Endothelial cell of umbilical vein (primary cell): ENCODE data around the gene FAM184B. TPM values are rescaled to one million over a fixed set of nuclear protein-coding genes. Genes with fewer than 3 reads are reported as not detected.

Experiments
- BruUV-seq: library from RNA; stranded (reverse); fragments of 400-500 nt; replicated peaks from 2 replicates; lab custom pipeline; 2021; lab: Mats Ljungman, UMichigan
- CTCF ChIA-PET: fragments of 300-600, 350-600 bp; sonication (Branson Sonifier 250); formaldehyde crosslinking; loops from one replicate; lab custom pipeline; 2021; ENCODE audit warnings: antibody characterized with exemption, inconsistent platforms; lab: Charles Lee
- POLR2A ChIA-PET: fragments of 300-600, 350-600 bp; sonication (Branson Sonifier 250); formaldehyde crosslinking; loops from one replicate; lab custom pipeline; 2021; ENCODE audit warnings: antibody characterized with exemption, inconsistent platforms; lab: Charles Lee
- DNase-seq: peaks from one replicate; pipeline ENCODE4 v3.0.0-alpha.2; 2011; ENCODE audit warnings: low read depth, low spot score
- FAIRE-seq: peaks from 2 replicates; lab custom pipeline; 2011; peaks lifted over from hg19 to GRCh38; lab: Jason Lieb, UNC
- H2AFZ ChIP-seq: 2 replicates; pipeline ENCODE4 v1.6.0; 2012; ENCODE audit warnings: low read depth, low read length, control low read depth, inconsistent platforms
- H3K27ac ChIP-seq: 2 replicates; pipeline ENCODE4 v1.5.1; 2011; ENCODE audit warnings: low read depth, mild to moderate bottlenecking, control low read depth, low read length, moderate library complexity; ENCODE audit not compliant: insufficient read depth
- H3K27me3 ChIP-seq, 2 experiments: 2 replicates each; pipeline versions ENCODE4 v1.6.0 to v1.6.1; 2011; ENCODE audit warnings: low read length in 2 of 2, mixed read lengths in 1 of 2; ENCODE audit not compliant: control insufficient read depth in 2 of 2, insufficient read depth in 2 of 2
- H3K36me3 ChIP-seq, 2 experiments: 2 replicates in 1 of 2; 3 replicates in 1 of 2; pipeline ENCODE4 v1.5.1; 2011; ENCODE audit warnings: low read length in 2 of 2, mild to moderate bottlenecking in 1 of 2, moderate library complexity in 1 of 2; ENCODE audit not compliant: control insufficient read depth in 2 of 2, insufficient read depth in 2 of 2; ENCODE audit errors: extremely low read depth in 1 of 2
- H3K4me1 ChIP-seq: 3 replicates; pipeline ENCODE4 v1.5.1; 2011; ENCODE audit warnings: mild to moderate bottlenecking, low read length; ENCODE audit not compliant: control insufficient read depth, insufficient read depth; ENCODE audit errors: extremely low read depth
- H3K4me2 ChIP-seq: 2 replicates; pipeline ENCODE4 v1.6.1; 2011; ENCODE audit warnings: low read length, control low read depth, mixed read lengths; ENCODE audit not compliant: insufficient read depth
- H3K4me3 ChIP-seq, 3 experiments: fragments of 200-600 bp in 1 of 3; sonication (generic), shearing (Covaris generic) in 1 of 3; replicated peaks in 1 of 3; 2 replicates each; pipeline ENCODE4 v1.5.1; 2011 to 2016; ENCODE audit warnings: control low read depth in 3 of 3, low read length in 3 of 3, mild to moderate bottlenecking in 2 of 3, inconsistent platforms in 1 of 3, low read depth in 1 of 3, moderate library complexity in 1 of 3; ENCODE audit not compliant: insufficient read depth in 1 of 3
- H3K79me2 ChIP-seq: 2 replicates; pipeline ENCODE4 v1.6.0; 2012; ENCODE audit warnings: low read length, inconsistent platforms; ENCODE audit not compliant: control insufficient read depth, insufficient read depth
- H3K9ac ChIP-seq: replicated peaks from 2 replicates; pipeline ENCODE3; 2011; ENCODE audit warnings: low read length, control low read depth; ENCODE audit not compliant: insufficient read depth; ENCODE audit errors: extremely low read depth
- H3K9me1 ChIP-seq: replicated peaks from 3 replicates; pipeline ENCODE4 v1.6.0; 2011; ENCODE audit warnings: mild to moderate bottlenecking, low read length; ENCODE audit not compliant: control insufficient read depth, insufficient read depth; ENCODE audit errors: extremely low read depth
- H3K9me3 ChIP-seq: replicated peaks from 2 replicates; pipeline ENCODE4 v1.5.1; 2012; ENCODE audit warnings: low read length, inconsistent platforms; ENCODE audit not compliant: control insufficient read depth, insufficient read depth
- H4K20me1 ChIP-seq: replicated peaks from 2 replicates; pipeline ENCODE3; 2011; ENCODE audit warnings: mild to moderate bottlenecking, low read length; ENCODE audit not compliant: control insufficient read depth, insufficient read depth; ENCODE audit errors: extremely low read depth
- EZH2 ChIP-seq: IDR thresholded peaks from 2 replicates; pipeline ENCODE4 v1.6.1; 2012; ENCODE audit warnings: borderline replicate concordance, low read depth, mild to moderate bottlenecking, moderate library complexity, low read length, inconsistent platforms; ENCODE audit not compliant: severe bottlenecking
- FOS ChIP-seq: IDR thresholded peaks from 2 replicates; pipeline ENCODE4 v1.6.1; 2011; ENCODE audit warnings: mild to moderate bottlenecking, low read length, moderate library complexity, borderline replicate concordance; ENCODE audit not compliant: insufficient read depth
- GATA2 ChIP-seq: IDR thresholded peaks from 2 replicates; pipeline ENCODE4 v1.7.0; 2011; ENCODE audit warnings: low read depth, mild to moderate bottlenecking, moderate library complexity, mixed read lengths, low read length; ENCODE audit not compliant: insufficient read length, insufficient read depth
- JUN ChIP-seq: IDR thresholded peaks from 2 replicates; pipeline ENCODE4 v1.6.1; 2011; ENCODE audit warnings: borderline replicate concordance, low read depth; ENCODE audit not compliant: insufficient read length, insufficient read depth
- MYC ChIP-seq: IDR thresholded peaks from one replicate; pipeline ENCODE4 v1.6.1; 2011; ENCODE audit warnings: mild to moderate bottlenecking, low read depth, low read length
- POLR2A ChIP-seq: IDR thresholded peaks from 2 replicates; pipeline ENCODE4 v1.6.1; 2012; ENCODE audit warnings: low read depth, mild to moderate bottlenecking, control low read depth, low read length
- POLR2AphosphoS5 ChIP-seq: IDR thresholded peaks from 2 replicates; pipeline ENCODE4 v1.6.1; 2012; ENCODE audit warnings: low read depth, mild to moderate bottlenecking, control low read depth, low read length, moderate library complexity; ENCODE audit not compliant: insufficient read depth
- dilution Hi-C: fragments of 300-500 bp; cut with MboI; formaldehyde crosslinking; loops from one replicate; pipeline ENCODE4 v1.15.0; 2019; ENCODE audit warnings: low sequenced_read_pairs; ENCODE audit not compliant: extremely low pct_ligation_motif_present
- intact Hi-C: fragments of 100-400 bp; cut with micrococcal nuclease; formaldehyde crosslinking; loops from one replicate; pipeline ENCODE4 v1.10.0; 2022
- polyA plus RNA-seq, 4 experiments: library from polyadenylated mRNA; depleted of rRNA in 3 of 4; stranded (reverse) in 3 of 4; unstranded in 1 of 4; fragments of >200 nt; gene quantifications; 2 replicates each; pipeline versions ENCODE4 v1.2.1 to v1.2.3, GENCODE V29; 2011 to 2012; ENCODE audit warnings: missing spikeins in 1 of 4
- total RNA-seq: library from RNA; stranded (reverse); gene quantifications from 2 replicates; pipeline ENCODE4 v1.2.3, GENCODE V29; 2021
- TF ChIP-seq, protein P1 (sequence below): IDR thresholded peaks from 2 replicates; pipeline ENCODE4 v1.6.1; 2011; ENCODE audit not compliant: insufficient read depth, insufficient read length
- TF ChIP-seq, protein P2 (sequence below), 2 donors: IDR thresholded peaks; 1 replicate in 1 of 2; 2 replicates in 1 of 2; pipeline ENCODE4 v1.5.1; 2011; ENCODE audit warnings: low read length in 2 of 2, mild to moderate bottlenecking in 2 of 2, moderate library complexity in 2 of 2, control low read depth in 1 of 2, inconsistent platforms in 1 of 2, low read depth in 1 of 2; ENCODE audit not compliant: insufficient read depth in 1 of 2; ENCODE audit errors: extremely low read depth in 1 of 2

Gene FAM184B
- total and polyA plus RNA-seq, 2 donors (not counting 3 experiments of a cell fraction or from before 2014, with no cell fraction given) = not detected

DNA sequence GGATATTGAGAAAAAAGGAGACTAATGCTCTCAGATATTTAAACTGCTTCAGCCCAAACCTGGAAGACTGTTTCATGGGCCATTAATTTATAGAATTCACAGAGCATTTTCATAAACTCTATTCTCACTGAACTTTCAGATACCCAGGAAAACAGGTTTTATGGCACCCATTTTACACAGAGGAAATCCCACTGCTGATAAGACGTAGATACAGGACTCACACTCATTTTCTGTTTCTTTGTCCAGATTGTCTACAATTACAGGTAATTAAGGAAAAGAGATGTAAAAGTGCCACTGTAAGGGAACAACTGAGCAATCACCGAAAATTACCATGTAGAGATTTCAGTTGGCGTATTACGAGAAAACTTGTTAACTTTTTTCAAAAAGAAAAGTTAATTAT is 83.3 kb downstream of the FAM184B start:
- Histone ChIP-seq H3K36me3 (no peaks in the 10 kb centered on the region), H3K79me2 (no peaks in the 10 kb centered on the region), H3K4me2 (no peak overlapping the region), H3K9ac (no peak overlapping the region), H3K4me1 (no peaks in the 10 kb centered on the region), H3K9me1 (no peaks in the 10 kb centered on the region), H4K20me1 (no peaks in the 10 kb centered on the region), H3K27ac (no peak overlapping the region), H3K27me3 (no peaks in the 10 kb centered on the region), H2AFZ (no peak overlapping the region), H3K9me3 (no peaks in the 10 kb centered on the region), H3K4me3 (no peak overlapping the region)
- BruUV-seq = no TSS peak
- intact Hi-C loops (no loop called here), dilution Hi-C loops (no loop called here)
- TF ChIP-seq FOS = no peak
- TF ChIP-seq EZH2 = no peak
- TF ChIP-seq JUN = no peak
- TF ChIP-seq, protein P1, sequence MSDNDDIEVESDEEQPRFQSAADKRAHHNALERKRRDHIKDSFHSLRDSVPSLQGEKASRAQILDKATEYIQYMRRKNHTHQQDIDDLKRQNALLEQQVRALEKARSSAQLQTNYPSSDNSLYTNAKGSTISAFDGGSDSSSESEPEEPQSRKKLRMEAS = no peak
- no peak for TF ChIP-seq MYC
- TF ChIP-seq POLR2A = no peak
- TF ChIP-seq POLR2AphosphoS5 = no peak
- TF ChIP-seq GATA2 = no peak
- TF ChIP-seq, protein P2, sequence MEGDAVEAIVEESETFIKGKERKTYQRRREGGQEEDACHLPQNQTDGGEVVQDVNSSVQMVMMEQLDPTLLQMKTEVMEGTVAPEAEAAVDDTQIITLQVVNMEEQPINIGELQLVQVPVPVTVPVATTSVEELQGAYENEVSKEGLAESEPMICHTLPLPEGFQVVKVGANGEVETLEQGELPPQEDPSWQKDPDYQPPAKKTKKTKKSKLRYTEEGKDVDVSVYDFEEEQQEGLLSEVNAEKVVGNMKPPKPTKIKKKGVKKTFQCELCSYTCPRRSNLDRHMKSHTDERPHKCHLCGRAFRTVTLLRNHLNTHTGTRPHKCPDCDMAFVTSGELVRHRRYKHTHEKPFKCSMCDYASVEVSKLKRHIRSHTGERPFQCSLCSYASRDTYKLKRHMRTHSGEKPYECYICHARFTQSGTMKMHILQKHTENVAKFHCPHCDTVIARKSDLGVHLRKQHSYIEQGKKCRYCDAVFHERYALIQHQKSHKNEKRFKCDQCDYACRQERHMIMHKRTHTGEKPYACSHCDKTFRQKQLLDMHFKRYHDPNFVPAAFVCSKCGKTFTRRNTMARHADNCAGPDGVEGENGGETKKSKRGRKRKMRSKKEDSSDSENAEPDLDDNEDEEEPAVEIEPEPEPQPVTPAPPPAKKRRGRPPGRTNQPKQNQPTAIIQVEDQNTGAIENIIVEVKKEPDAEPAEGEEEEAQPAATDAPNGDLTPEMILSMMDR (IDR thresholded peaks at IDR 0.05; ENCODE audit: extremely low read depth in 1 of 2, insufficient read depth in 1 of 2, low read depth in 1 of 2, low read length in 2 of 2) = no peak
- CTCF ChIA-PET = interaction anchor here (1.4 to 1.8 kb wide), 2 partner anchors 8 to 23 kb away, joined by 4 to 5 read pairs; no protein-coding TSS in a partner anchor
- POLR2A ChIA-PET = no interaction called here
- FAIRE-seq = no peak
- no peak for DNase-seq
